ENCODE measurements around the gene RPS6KB2.
"Not testable (repeated sequence)": the region's sequence is repeated elsewhere in the genome, so short reads cannot be mapped to it uniquely, and the experiment has no call there.

Gene RPS6KB2

DNA sequence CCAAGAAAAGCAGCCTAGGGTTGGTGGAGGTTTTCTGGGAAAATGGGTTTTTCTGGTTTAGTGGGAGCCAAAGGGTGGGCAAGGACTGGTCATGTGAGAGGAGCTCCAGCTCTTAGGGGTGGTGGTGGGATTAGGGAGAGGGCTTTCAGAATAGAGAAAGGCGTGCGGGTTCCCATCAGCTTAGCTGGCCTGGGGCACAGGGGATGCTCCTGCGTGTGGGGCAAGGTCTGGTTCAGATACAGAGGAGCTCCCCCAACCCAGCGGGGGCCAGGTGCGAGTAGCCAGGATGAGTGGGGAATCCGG, 40.1 kb downstream of the RPS6KB2 start:
- no peak for DNase-seq

- peak; percentile 96 for DNase-seq
Measured at GRCh38 chr11:67468759-67469507, 40.6 kb downstream of the RPS6KB2 start, which contains the start of gene TMEM134. TMEM134 (minus strand) TSS chr11:67469251; CDS start chr11:67469192, 59 bp downstream.

DNA sequence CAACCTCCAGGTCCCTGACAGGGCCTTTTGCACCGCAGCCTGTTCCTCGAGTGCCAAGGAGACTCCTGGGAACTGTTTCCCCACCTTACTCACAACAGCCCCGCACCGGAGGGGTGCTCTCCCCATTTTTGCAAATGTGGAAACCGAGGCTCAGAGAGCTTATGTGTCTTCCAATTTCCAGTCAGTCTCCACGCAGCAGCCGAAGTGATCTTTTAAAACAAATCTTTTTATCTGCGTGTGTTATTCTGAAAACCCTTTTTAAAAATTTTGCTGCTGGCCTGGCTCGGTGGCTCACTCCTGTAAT, 41.2 kb downstream of the RPS6KB2 start:
- DNase-seq = no peak

GRCh38 chr11:67470337-67471002, 42.2 kb downstream of the RPS6KB2 start:
- no peak for DNase-seq

DNA sequence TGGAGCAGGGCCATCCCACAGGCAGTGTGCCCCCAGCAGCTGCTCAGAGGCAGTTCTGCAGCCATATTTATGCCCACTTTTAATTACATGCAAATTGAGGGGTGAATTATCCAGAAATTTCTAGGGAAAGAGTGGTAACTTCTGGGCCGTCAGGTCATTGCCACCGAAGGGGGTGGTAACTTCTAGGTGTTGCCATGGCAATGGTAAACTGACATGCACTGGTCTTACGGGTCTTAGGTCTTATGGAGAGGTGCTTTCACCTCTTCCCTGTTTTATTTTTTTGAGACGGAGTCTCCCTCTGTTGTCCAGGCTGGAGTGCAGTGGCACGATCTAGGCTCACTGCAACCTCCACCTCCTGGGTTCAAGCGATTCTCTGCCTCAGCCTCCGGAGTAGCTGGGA, 44.6 kb downstream of the RPS6KB2 start:
- no peak for DNase-seq

DNA sequence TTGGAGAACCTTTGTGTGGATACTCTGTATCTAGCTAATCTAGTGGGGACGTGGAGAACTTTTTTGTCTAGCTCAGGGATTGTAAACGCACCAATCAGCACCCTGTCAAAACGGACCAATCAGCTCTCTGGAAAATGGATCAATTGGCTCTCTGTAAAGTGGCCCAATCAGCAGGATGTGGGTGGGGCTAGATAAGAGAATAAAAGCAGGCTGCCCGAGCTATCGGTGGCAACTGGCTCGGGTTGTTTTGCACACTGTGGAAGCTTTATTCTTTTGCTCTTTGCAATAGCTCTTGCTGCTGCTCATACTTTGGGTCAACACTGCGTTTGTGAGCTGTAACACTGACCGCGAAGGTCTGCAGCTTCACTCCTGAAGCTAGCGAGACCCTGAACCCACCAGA, 48.4 kb downstream of the RPS6KB2 start:
- not testable (repeated sequence) for DNase-seq

DNA sequence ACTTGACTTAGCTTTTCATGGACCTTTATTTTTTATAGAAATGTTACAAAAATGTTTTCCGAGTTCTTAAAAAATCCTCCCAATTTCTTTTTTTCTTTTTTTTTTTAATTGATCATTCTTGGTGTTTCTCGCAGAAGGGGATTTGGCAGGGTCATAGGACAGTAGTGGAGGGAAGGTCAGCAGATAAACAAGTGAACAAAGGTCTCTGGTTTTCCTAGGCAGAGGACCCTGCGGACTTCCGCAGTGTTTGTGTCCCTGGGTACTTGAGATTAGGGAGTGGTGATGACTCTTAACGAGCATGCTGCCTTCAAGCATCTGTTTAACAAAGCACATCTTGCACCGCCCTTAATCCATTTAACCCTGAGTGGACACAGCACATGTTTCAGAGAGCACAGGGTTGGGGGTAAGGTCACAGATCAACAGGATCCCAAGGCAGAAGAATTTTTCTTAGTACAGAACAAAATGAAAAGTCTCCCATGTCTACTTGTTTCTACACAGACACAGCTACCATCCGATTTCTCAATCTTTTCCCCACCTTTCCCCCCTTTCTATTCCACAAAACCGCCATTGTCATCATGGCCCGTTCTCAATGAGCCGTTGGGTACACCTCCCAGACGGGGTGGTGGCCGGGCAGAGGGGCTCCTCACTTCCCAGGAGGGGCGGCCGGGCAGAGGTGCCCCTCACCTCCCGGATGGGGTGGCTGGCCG, 49.2 kb downstream of the RPS6KB2 start:
- not testable (repeated sequence) for DNase-seq

GRCh38 chr11:67482275-67482826, 54.1 kb downstream of the RPS6KB2 start:
- no peak for DNase-seq

DNA sequence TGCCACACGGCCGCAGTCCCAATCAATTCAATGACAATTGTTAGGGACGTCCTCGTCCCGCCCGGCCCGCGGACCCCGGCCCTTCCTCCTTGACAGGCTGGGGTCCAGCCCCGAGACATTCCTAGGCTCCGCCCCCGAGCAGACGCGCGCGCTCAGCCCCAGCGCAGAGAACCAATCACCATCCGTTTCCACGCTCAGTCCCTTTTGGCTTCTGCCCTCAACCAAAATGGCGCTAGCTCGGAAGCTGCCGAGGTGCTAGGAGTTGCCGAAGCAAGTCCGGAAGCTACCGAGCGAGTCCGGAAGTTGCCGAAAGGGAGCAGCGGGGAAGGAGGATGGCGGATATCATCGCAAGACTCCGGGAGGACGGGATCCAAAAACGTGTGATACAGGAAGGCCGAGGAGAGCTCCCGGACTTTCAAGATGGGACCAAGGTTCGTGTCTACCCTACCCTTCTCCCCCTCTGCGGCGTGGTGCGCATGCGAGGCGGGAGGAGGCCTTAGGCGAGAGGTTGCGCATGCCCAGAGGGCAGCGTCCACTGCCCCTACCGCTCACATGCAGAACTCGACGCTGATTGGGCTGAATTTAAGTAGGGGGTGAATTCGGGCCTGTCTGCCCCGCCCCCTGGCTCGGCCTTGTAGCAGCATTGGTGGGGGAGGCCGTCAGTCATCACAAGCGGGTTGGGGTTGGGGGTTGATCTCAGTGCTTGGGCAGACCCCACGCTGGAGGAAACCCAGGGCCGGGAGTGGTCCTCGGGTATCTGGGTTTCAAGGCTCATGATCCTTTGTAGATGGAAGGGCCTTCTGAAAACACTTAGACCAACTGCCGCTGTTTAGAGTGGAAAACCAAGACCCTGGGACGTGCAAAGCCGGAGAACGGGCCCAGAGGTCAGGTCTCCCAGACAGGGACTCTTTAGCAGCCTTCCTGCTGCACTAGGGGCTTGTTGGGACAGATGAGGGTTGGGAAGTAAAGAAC, 54.8 kb downstream of the RPS6KB2 start, which contains the start of gene AIP:
TSS of gene AIP (plus strand) at position 200 of the 972 bp plus-strand sequence. CDS start at position 333, 133 bp downstream.
- DNase-seq = peak; percentile 99

DNA sequence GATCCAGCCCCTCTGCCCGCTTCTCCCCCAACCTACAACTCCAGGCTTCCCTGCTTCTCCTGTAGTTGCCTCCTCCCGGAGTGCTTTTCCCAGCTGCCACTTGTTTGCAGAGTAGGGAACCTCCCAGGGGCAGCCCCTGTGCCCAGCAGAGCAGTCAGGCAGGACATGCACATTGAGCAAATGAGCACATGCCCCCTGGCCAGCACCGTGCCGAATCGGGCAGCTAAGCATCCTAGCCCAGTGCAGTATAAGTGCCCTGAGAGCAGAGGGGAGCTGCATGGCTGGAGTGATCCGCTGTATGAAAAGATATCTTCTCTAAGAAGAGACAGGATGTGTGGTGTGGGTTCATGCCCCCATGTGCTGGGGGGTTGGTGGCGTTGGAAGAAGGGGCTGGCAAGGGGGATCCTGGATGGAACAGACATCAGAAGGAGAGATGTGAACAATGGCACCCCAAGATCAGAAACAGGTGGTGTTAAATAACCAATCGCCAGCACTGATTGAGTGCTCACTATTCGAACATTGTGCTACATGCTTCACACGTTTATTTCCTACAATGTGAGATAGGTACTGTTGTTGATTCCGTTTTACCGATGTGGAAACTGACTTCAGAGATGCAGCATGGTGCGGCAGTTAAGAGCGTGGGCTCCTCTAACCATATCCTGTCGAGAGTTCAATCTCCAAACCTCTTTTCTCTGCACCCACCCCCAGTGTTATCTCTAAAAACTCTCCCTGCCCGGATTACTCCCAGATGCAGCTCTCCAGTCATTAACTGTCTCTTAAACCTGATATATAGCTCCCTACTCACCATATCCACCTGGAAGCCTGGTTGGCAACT, 55.8 kb downstream of the RPS6KB2 start:
- peak; percentile 31 for DNase-seq

DNA sequence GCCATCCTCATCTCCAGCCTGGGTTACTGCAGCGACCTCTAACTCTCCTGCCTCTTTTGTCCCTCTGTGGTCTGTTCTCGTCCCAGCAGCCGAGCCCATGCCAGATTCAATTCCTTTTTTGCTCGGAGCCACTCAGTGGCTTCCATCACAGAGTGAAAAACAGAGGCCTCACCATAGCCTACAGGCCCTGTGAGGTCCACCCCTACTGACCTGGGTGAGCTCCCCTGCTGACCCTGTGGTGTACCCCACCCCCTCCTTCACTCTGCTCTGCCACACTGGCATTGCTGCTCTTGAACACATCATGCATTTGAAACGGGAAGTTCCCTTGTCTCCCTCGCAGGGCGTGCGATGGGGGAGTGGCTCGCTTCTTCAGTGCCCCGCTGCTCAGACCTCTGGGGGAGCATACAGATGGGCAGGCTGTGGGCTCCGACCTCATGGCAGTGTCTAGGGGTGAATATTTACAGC, 56.6 kb downstream of the RPS6KB2 start:
- peak; percentile 69 for DNase-seq

All from hematopoietic multipotent progenitor cell treated with erythropoietin and hydrocortisone succinate and interleukin-3 and kit ligand, for 6 days (in vitro differentiated cells).